Activated CD8-positive, alpha-beta T cell treated with anti-CD3 and anti-CD28 coated beads for 36 hours (primary cell): Measurements from ENCODE around the gene FRMD4A. TPM values are rescaled to one million over a fixed set of nuclear protein-coding genes. Genes with fewer than 3 reads are reported as not detected.

Experiments used
- ATAC-seq: fragments of 200-7000 bp; cut with Tn5 transposase; one replicate; pipeline ENCODE4 v1.10.0; 2021; ENCODE audit warnings: mild to moderate bottlenecking, moderate library complexity
- CTCF ChIA-PET: fragments of 350-600 bp; sonication (Branson Sonifier 250); formaldehyde crosslinking; loops from one replicate; lab custom pipeline; 2021; ENCODE audit warnings: antibody characterized with exemption; lab: Charles Lee
- POLR2A ChIA-PET: fragments of 350-600 bp; sonication (Branson Sonifier 250); formaldehyde crosslinking; loops from one replicate; lab custom pipeline; 2021; ENCODE audit warnings: antibody characterized with exemption; lab: Charles Lee
- DNase-seq: peaks from one replicate; pipeline ENCODE4 v3.0.0-alpha.2; 2020
- H3K27ac Mint-ChIP-seq: one replicate; pipeline ENCODE4 v1.8.0; 2021; ENCODE audit warnings: mild to moderate bottlenecking, mixed read lengths
- H3K27me3 Mint-ChIP-seq: one replicate; pipeline ENCODE4 v1.8.0; 2021; ENCODE audit warnings: mixed read lengths
- H3K36me3 Mint-ChIP-seq: one replicate; pipeline ENCODE4 v1.8.0; 2021; ENCODE audit warnings: low read depth, mixed read lengths
- H3K4me1 Mint-ChIP-seq: one replicate; pipeline ENCODE4 v1.8.0; 2021; ENCODE audit warnings: low read depth, mixed read lengths
- H3K4me3 Mint-ChIP-seq: one replicate; pipeline ENCODE4 v1.8.0; 2021; ENCODE audit warnings: mild to moderate bottlenecking, moderate library complexity, mixed read lengths
- H3K9me3 Mint-ChIP-seq: one replicate; pipeline ENCODE4 v1.8.0; 2021; ENCODE audit warnings: mixed read lengths
- intact Hi-C: fragments of 100-400 bp; cut with micrococcal nuclease; formaldehyde crosslinking; loops from one replicate; pipeline ENCODE4 v1.10.0; 2022
- total RNA-seq, 2 experiments: library from RNA; stranded (reverse); gene quantifications; one replicate each; pipeline ENCODE4 v1.2.3, GENCODE V29; 2021
- TF ChIP-seq, protein P1 (sequence below): fragments of 200-600 bp; IDR thresholded peaks from one replicate; pipeline ENCODE4 v1.8.0; 2022; ENCODE audit warnings: antibody characterized with exemption, mild to moderate bottlenecking

Gene FRMD4A
- total RNA-seq, 2 experiments from 2014 or later: 2.1 to 2.8 TPM

DNA sequence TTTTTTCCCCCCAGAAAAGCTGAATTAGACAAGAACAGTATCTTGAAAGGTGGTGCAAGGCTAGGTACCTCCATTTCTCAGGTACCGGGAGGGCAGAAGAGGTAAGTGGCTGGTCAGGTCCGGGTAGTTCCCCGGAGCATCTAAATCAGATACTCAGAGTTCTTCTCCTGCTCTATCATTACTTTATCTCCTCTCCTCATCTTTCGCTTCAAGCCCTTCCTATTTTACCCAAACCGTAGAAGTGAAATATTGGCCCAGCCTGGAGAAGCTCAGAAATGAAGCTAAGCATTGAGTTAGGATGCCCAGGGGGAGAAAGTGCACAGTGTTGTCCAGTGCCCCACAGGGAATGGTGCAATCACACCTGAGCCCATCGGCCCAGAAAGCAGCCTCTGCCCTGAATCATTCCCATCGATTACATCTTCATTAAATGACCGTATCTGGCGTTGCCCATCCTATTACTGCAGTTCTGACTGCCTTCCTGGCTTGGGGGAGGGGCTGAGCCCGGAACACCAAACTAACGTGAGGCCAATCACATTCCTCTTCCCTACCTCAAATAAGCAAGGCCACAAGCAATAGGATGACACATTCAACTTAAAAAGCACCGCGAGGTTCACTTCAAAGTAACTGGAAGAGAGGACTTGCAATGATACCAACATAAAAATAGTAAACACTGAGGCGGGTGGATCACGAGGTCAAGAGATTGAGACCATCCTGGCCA, 627.5 kb downstream of the FRMD4A start:
- POLR2A ChIA-PET: no interaction called here
- intact Hi-C loops: no loop called here
- DNase-seq (no peak), ATAC-seq (no peak)
- H3K9me3 Mint-ChIP-seq: no peaks in the 10 kb centered on the region
- H3K4me1 Mint-ChIP-seq: peaks cover 16% of the 10 kb centered on the region
- CTCF ChIA-PET: no interaction called here
- H3K36me3 Mint-ChIP-seq: no peaks in the 10 kb centered on the region
- no peak overlapping the region for H3K27ac Mint-ChIP-seq
- H3K27me3 Mint-ChIP-seq: peaks cover 39% of the 10 kb centered on the region
- H3K4me3 Mint-ChIP-seq: no peak overlapping the region
- TF ChIP-seq, protein P1, sequence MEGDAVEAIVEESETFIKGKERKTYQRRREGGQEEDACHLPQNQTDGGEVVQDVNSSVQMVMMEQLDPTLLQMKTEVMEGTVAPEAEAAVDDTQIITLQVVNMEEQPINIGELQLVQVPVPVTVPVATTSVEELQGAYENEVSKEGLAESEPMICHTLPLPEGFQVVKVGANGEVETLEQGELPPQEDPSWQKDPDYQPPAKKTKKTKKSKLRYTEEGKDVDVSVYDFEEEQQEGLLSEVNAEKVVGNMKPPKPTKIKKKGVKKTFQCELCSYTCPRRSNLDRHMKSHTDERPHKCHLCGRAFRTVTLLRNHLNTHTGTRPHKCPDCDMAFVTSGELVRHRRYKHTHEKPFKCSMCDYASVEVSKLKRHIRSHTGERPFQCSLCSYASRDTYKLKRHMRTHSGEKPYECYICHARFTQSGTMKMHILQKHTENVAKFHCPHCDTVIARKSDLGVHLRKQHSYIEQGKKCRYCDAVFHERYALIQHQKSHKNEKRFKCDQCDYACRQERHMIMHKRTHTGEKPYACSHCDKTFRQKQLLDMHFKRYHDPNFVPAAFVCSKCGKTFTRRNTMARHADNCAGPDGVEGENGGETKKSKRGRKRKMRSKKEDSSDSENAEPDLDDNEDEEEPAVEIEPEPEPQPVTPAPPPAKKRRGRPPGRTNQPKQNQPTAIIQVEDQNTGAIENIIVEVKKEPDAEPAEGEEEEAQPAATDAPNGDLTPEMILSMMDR: no peak

DNA sequence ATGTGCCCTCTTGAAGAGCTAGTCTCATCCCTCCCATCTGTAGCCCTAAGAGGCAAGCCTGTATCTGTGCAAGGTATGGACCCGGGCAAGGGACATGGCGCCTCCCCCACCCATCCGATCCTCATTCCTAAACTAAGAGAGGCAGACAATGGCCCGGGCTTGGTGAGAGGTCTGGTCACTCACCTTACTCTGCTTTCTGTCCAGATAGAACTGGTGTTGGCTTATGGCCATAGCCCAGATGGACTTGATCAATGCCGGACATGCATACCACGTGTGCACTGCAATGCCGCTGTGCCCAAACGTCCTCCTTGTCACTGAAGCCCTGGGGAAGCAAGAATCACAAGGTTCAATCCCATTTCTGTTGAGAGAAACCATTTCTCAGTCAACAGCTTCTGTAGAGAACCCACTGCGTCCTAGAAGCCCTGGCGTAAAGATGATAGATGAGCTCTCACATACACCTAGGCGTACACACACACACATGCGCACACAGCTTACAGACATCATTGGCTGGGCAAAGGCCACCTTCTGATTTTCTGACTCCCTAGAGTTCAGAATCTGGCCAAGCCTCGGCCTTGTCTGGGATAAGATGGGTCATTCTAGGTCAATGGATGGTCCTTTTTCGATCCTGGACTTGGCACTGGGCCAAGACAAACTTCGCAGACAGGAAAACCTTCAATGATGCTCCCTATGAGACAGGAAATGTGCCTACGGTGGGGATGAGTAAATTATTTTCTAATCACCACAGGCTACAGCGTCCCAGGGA, 629.4 kb downstream of the FRMD4A start:
- ATAC-seq (no peak), DNase-seq (no peak)
- intact Hi-C loops: no loop called here
- Mint-ChIP-seq H3K27ac (no peak overlapping the region), H3K36me3 (no peaks in the 10 kb centered on the region), H3K4me1 (peaks cover 3% of the 10 kb centered on the region), H3K9me3 (no peaks in the 10 kb centered on the region), H3K27me3 (peaks cover 22% of the 10 kb centered on the region), H3K4me3 (no peak overlapping the region)
- POLR2A ChIA-PET: no interaction called here
- CTCF ChIA-PET: interaction anchor here (1.0 kb wide), 1 partner anchor 17 kb away, joined by 3 read pairs; no protein-coding TSS in a partner anchor
- TF ChIP-seq, protein P1: no peak

DNA sequence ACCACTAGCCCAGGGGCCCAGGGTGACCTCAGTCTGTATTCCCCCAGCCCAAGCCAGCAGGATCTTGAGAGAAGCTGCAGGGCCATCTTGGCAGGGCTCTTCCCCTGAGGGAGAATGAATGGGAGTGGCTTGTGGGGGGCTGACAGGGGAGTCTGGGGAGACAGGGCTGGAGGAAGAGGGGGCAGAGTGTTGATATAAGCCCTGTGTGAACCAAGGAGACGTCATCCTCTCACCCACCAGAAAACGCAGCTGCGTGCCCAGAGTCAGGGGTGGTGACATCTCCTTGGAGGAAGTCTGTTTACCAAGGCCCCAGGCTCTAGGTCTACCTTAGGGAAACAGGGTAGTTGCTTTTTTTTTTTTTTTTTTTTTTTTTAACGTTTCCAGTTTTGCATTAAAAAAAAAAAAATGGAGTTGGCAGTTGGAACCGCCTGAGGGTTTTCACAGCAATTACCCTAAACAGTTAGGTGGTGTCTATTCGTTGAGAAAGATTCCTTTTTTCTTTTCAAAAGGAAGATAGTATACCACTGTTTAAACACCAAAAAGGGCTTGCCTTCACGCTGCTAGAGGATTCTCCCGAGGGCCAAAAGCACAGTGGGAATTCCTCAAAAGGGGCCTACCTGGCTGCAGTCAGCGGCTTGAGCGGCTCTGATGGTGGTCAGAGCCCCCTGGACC, 630.1 kb downstream of the FRMD4A start:
- peaks cover 19% of the 10 kb centered on the region for H3K27me3 Mint-ChIP-seq
- peak; percentile 55 for ATAC-seq
- POLR2A ChIA-PET: no interaction called here

DNA sequence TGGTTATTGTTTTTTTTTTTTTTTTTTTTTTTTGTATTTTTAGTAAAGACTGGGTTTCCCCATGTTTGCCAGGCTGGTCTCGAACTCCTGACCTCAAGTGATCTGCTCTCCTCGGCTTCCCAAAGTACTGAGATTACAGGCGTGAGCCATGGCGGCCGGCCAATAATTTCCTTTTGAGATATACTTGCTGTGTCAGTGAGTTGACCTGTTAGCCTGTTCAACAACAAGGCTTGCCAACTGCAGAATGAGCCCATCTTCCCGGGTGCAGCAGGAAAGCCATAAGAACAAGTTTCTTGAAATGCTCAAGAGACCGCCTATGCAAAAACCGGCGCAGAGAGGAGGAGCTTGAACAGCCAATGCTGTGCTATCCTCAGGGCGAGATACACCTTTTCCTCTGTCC, 631.5 kb downstream of the FRMD4A start:
- DNase-seq: no peak
- no peak overlapping the region for H3K4me3 Mint-ChIP-seq
- CTCF ChIA-PET: no interaction called here
- H3K4me1 Mint-ChIP-seq: peaks cover 3% of the 10 kb centered on the region
- POLR2A ChIA-PET: no interaction called here
- TF ChIP-seq, protein P1: no peak
- H3K27ac Mint-ChIP-seq: no peak overlapping the region
- peaks cover 11% of the 10 kb centered on the region for H3K27me3 Mint-ChIP-seq
- no peaks in the 10 kb centered on the region for H3K9me3 Mint-ChIP-seq
- intact Hi-C loops: no loop called here
- H3K36me3 Mint-ChIP-seq: no peaks in the 10 kb centered on the region
- no peak for ATAC-seq

More for the DNA sequence above, 630.1 kb downstream of the FRMD4A start:
- Mint-ChIP-seq H3K27ac (no peak overlapping the region), H3K9me3 (no peaks in the 10 kb centered on the region), H3K4me3 (no peak overlapping the region), H3K36me3 (no peaks in the 10 kb centered on the region), H3K4me1 (peaks cover 3% of the 10 kb centered on the region)
- TF ChIP-seq, protein P1: no peak
- intact Hi-C loops: no loop called here
- CTCF ChIA-PET: interaction anchor here (1.0 kb wide), 1 partner anchor 18 kb away, joined by 3 read pairs; no protein-coding TSS in a partner anchor
- DNase-seq: peak; percentile 14
